ENCODE data around the gene RNF182. TPM values are rescaled to one million over a fixed set of nuclear protein-coding genes. Genes with fewer than 3 reads are reported as not detected.

RNF182 gene
- polyA plus RNA-seq, 2 of the 4 experiments (the other 2 are of a cell fraction): 2.5 to 4.9 TPM

DNA sequence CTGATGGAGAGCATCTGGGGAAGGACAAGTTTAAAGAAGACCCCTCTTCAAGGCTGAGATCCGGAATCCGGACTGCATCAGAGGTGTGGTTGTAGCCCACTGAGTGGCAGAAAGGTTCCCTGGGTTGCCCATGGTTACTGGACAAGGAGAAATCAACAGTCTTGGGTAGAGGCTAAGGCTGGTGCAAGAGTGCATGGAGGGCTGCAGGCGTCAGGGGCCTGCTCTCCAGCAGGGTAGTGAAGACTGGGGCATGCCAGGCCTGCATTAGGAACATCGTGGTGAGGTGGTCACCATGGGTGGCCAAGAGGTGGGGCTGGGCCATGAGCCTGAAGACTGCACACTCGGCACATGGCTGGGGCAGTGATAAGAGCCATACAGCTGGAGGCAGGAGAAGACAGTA lies 91.2 kb downstream of the RNF182 start:
- ChIA-PET POLR2A (no interaction called here), CTCF (interaction anchor here (1.0 kb wide), 1 partner anchor 8 kb away, joined by 3 read pairs; no protein-coding TSS in a partner anchor)
- ATAC-seq (no peak), DNase-seq (ENCODE audit: low read depth in 1 of 2, low spot score in 1 of 2) (no peak), FAIRE-seq (no peak)
- H3K4me3 ChIP-seq: no peak overlapping the region
- 52% methylated on average over 5 of the region's 5 CpGs for WGBS (ENCODE audit: missing lambda C conversion rate)
- H3K27ac ChIP-seq: no peak overlapping the region
- no peaks in the 10 kb centered on the region for H3K4me1 ChIP-seq
- TF ChIP-seq, protein P1, sequence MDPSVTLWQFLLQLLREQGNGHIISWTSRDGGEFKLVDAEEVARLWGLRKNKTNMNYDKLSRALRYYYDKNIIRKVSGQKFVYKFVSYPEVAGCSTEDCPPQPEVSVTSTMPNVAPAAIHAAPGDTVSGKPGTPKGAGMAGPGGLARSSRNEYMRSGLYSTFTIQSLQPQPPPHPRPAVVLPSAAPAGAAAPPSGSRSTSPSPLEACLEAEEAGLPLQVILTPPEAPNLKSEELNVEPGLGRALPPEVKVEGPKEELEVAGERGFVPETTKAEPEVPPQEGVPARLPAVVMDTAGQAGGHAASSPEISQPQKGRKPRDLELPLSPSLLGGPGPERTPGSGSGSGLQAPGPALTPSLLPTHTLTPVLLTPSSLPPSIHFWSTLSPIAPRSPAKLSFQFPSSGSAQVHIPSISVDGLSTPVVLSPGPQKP (IDR thresholded peaks at IDR 0.05; ENCODE audit: low read depth, low read length): no peak
- TF ChIP-seq JUN (IDR thresholded peaks at IDR 0.05) (no peak), RCOR1 (IDR thresholded peaks at IDR 0.05; ENCODE audit: low read depth, low read length) (no peak), ZFP36 (IDR thresholded peaks at IDR 0.05; ENCODE audit: borderline replicate concordance, partially characterized antibody) (no peak), NR3C1 (IDR thresholded peaks at IDR 0.05) (no peak), NFE2L2 (conservative IDR thresholded peaks at IDR 0.05; ENCODE audit: low read length) (no peak), FOSB (CRISPR knock-in tag; IDR thresholded peaks at IDR 0.05) (no peak), JUNB (IDR thresholded peaks at IDR 0.05) (no peak), CBX2 (IDR thresholded peaks at IDR 0.05; ENCODE audit: borderline replicate concordance, low read depth) (no peak)
- TF ChIP-seq, protein P2, sequence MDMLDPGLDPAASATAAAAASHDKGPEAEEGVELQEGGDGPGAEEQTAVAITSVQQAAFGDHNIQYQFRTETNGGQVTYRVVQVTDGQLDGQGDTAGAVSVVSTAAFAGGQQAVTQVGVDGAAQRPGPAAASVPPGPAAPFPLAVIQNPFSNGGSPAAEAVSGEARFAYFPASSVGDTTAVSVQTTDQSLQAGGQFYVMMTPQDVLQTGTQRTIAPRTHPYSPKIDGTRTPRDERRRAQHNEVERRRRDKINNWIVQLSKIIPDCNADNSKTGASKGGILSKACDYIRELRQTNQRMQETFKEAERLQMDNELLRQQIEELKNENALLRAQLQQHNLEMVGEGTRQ (IDR thresholded peaks at IDR 0.05): no peak
- TF ChIP-seq, protein P3, sequence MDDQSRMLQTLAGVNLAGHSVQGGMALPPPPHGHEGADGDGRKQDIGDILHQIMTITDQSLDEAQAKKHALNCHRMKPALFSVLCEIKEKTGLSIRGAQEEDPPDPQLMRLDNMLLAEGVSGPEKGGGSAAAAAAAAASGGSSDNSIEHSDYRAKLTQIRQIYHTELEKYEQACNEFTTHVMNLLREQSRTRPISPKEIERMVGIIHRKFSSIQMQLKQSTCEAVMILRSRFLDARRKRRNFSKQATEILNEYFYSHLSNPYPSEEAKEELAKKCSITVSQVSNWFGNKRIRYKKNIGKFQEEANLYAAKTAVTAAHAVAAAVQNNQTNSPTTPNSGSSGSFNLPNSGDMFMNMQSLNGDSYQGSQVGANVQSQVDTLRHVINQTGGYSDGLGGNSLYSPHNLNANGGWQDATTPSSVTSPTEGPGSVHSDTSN (IDR thresholded peaks at IDR 0.05): no peak
- TF ChIP-seq, protein P4, sequence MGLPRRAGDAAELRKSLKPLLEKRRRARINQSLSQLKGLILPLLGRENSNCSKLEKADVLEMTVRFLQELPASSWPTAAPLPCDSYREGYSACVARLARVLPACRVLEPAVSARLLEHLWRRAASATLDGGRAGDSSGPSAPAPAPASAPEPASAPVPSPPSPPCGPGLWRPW (IDR thresholded peaks at IDR 0.05): no peak
- H3K9me3 ChIP-seq: no peaks in the 10 kb centered on the region
- H3K4me2 ChIP-seq: no peak overlapping the region

DNA sequence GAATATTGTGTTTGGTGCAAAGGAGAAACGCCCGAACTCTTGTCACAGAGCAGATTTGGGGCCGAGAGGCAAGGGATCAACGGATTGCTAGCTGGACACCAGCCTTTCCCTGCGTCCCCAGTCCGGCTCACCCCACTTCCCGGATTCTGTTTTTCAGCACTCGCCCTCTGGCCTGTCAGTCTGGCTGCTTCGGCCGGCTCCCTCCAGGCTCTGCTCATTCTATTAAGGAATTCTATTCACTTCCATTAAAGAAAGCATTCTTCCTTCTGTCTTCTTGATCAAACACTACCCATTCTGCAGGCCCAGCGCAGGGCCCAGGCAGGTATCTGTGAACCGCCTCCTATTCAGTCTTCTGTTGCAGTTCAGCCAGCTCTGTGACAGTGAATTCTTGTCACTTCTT lies 91.7 kb downstream of the RNF182 start:
- whole genome bisulfite sequencing (ENCODE audit: missing lambda C conversion rate): 77% methylated on average over 12 of the region's 12 CpGs
- DNase-seq (ENCODE audit: low read depth in 1 of 2, low spot score in 1 of 2) (no peak), ATAC-seq (no peak), FAIRE-seq (no peak)
- CTCF ChIA-PET: no interaction called here
- Histone ChIP-seq H3K27ac (no peak overlapping the region), H3K9me3 (no peaks in the 10 kb centered on the region), H3K4me3 (no peak overlapping the region), H3K4me2 (no peak overlapping the region), H3K4me1 (no peaks in the 10 kb centered on the region)
- POLR2A ChIA-PET: no interaction called here
- TF ChIP-seq, protein P2 (IDR thresholded peaks at IDR 0.05): no peak
- TF ChIP-seq, protein P5, sequence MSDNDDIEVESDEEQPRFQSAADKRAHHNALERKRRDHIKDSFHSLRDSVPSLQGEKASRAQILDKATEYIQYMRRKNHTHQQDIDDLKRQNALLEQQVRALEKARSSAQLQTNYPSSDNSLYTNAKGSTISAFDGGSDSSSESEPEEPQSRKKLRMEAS (IDR thresholded peaks at IDR 0.05): no peak
- TF ChIP-seq MAZ (IDR thresholded peaks at IDR 0.05; ENCODE audit: borderline replicate concordance, low read depth, low read length) (no peak), MYC (IDR thresholded peaks at IDR 0.05; ENCODE audit: borderline replicate concordance, low read length) (no peak), KDM5A (IDR thresholded peaks at IDR 0.05) (no peak), HOXA7 (CRISPR knock-in tag; IDR thresholded peaks at IDR 0.05) (no peak), SREBF2 (IDR thresholded peaks at IDR 0.05) (no peak), RAD21 (conservative IDR thresholded peaks at IDR 0.05 in 1 of 2, IDR thresholded peaks at IDR 0.05 in 1 of 2) (no peak), ZNF302 (CRISPR knock-in tag; IDR thresholded peaks at IDR 0.05) (no peak), RCOR1 (IDR thresholded peaks at IDR 0.05; ENCODE audit: low read depth, low read length) (no peak), NR3C1 (IDR thresholded peaks at IDR 0.05) (no peak)
- TF ChIP-seq, protein P6, sequence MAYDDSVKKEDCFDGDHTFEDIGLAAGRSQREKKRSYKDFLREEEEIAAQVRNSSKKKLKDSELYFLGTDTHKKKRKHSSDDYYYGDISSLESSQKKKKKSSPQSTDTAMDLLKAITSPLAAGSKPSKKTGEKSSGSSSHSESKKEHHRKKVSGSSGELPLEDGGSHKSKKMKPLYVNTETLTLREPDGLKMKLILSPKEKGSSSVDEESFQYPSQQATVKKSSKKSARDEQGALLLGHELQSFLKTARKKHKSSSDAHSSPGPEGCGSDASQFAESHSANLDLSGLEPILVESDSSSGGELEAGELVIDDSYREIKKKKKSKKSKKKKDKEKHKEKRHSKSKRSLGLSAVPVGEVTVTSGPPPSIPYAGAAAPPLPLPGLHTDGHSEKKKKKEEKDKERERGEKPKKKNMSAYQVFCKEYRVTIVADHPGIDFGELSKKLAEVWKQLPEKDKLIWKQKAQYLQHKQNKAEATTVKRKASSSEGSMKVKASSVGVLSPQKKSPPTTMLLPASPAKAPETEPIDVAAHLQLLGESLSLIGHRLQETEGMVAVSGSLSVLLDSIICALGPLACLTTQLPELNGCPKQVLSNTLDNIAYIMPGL (CRISPR knock-in tag; IDR thresholded peaks at IDR 0.05; ENCODE audit: borderline replicate concordance): no peak
- TF ChIP-seq, protein P7, sequence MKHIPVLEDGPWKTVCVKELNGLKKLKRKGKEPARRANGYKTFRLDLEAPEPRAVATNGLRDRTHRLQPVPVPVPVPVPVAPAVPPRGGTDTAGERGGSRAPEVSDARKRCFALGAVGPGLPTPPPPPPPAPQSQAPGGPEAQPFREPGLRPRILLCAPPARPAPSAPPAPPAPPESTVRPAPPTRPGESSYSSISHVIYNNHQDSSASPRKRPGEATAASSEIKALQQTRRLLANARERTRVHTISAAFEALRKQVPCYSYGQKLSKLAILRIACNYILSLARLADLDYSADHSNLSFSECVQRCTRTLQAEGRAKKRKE (CRISPR knock-in tag; IDR thresholded peaks at IDR 0.05; ENCODE audit: low read depth): no peak

Measured in A549 (cell line).